DND-41 (cell line): ENCODE measurements around the gene FLII.

Source experiments
- CTCF ChIP-seq: IDR thresholded peaks from 2 replicates; pipeline ENCODE4 v1.5.1; 2012; ENCODE audit warnings: borderline replicate concordance, low read length, moderate library complexity, mild to moderate bottlenecking; ENCODE audit not compliant: poor library complexity, severe bottlenecking; ENCODE audit errors: extremely low read depth
- EZH2 ChIP-seq: IDR thresholded peaks from 3 replicates; pipeline ENCODE4 v1.6.1; 2012; ENCODE audit warnings: borderline replicate concordance, low read depth, mild to moderate bottlenecking, moderate library complexity, low read length, inconsistent platforms; ENCODE audit not compliant: severe bottlenecking

GRCh38 chr17:18291718-18292540 lies 33.4 kb upstream of the FLII start:
- no peak for TF ChIP-seq CTCF
- no peak for TF ChIP-seq EZH2
